ENCODE measurements around the gene SGCB.
"Not testable (repeated sequence)": the region's sequence is repeated elsewhere in the genome, so short reads cannot be mapped to it uniquely, and the experiment has no call there.

Gene SGCB, protein sequence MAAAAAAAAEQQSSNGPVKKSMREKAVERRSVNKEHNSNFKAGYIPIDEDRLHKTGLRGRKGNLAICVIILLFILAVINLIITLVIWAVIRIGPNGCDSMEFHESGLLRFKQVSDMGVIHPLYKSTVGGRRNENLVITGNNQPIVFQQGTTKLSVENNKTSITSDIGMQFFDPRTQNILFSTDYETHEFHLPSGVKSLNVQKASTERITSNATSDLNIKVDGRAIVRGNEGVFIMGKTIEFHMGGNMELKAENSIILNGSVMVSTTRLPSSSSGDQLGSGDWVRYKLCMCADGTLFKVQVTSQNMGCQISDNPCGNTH

GRCh38 chr4:52038103-52038912 is at the start of gene SGCB:
Gene SGCB (minus strand): TSS chr4:52038299. CDS start chr4:52038259, 40 bp downstream.
- peak; percentile 8 to 67 for DNase-seq

DNA sequence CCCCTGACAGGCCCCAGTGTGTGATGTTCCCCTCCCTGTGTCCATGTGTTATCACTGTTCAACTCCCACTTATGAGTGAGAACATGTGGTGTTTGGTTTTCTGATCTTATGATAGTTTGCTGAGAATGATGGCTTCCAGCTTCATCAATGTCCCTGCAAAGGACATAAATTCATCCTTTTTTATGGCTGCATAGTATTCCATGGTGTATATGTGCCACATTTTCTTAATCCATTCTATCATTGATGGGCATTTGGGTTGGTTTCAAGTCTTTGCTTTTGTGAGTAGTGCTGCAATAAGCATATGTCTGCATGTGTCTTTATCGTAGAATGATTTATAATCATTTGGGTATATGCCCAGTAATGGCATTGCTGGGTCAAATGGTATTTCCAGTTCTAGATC is 48.3 kb upstream of the SGCB start:
- not testable (repeated sequence) for DNase-seq

- no peak for DNase-seq
These were observed 43.1 kb upstream of the SGCB start for GRCh38 chr4:52081216-52081615.

GRCh38 chr4:52079659-52080058 is 41.6 kb upstream of the SGCB start:
- DNase-seq, result no peak

GRCh38 chr4:52076731-52077130 is 38.6 kb upstream of the SGCB start:
- no peak for DNase-seq

- DNase-seq, result no peak
These were observed 33.9 kb upstream of the SGCB start for GRCh38 chr4:52071791-52072546.

DNA sequence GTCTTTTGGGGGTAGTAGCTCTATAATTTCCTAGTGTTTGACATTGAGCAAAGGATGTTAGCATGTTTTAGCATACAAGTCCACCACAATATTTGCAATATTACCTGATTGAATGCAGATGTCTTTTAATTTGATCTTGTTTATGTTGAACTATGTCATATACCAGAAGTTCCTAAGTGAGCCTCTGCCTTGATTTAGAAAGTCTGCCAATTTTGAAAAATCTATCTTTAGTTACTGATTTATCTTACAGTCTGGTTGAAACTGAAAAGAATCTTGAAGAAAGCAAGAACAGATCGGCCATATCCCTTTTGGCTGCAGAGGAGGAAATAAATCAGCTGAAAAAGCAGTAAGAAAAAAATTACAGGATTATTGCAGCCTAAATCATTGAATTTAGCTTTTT is 31.5 kb upstream of the SGCB start:
- no peak for DNase-seq

DNA sequence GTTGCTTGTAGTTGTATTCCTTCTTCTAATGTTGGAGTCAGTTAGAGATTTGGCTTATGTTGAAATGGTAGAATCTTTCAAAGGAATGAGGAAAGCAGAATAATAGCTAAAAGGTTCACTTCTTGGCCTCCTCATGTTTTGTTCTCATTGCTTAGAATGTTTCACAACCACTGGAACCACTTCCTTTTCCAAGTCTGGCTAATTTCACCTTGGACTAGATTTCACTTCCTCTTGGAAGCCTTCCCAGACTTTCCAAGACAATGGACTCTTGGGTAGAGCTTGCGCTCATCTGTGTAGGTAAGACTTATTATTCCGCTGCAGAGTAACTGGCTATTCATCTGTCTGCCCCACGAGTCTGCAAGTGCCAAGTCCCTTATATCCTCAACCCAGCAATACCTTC is 21.3 kb upstream of the SGCB start:
- no peak for DNase-seq

DNA sequence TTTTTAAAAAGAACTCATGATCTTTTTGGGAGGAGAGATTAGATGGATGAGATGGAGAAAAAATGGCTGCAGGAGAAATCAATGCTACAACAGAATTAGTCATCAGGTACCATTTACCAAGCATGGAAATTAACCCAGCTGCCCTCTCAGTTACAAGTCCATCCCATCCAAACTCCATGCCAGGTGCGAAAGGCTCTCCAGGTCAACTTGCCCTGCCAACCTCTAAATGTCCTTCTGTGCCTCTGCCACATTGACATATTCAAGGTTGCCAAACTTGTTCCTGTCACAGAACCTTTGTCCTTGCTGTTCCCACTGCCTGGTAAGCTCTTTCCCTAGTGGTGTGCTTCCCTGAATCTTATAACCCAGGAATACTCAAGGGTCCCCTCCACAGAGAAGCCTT is 20.2 kb upstream of the SGCB start:
- DNase-seq, result no peak

DNA sequence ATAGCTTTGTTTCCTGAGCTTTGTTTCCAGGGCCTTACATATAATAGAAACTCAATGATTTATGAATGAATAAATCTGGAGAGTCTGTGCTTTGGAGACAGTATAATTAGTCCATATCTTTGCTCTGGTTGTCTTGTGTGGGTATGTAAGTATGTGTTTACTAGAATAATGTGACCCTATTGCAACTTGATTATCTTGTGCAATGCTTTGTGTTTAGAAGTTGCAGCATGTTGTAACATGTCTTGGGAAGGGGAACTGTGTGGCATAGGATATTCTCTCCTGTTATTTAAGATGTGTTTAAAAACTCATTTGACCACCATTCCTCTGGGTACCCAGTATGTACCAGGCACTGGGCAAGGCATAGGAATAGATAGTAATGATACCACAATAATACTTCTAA is 19.1 kb upstream of the SGCB start:
- no peak for DNase-seq

- DNase-seq, result no peak
These were observed 16.2 kb upstream of the SGCB start for GRCh38 chr4:52054254-52054653.

DNA sequence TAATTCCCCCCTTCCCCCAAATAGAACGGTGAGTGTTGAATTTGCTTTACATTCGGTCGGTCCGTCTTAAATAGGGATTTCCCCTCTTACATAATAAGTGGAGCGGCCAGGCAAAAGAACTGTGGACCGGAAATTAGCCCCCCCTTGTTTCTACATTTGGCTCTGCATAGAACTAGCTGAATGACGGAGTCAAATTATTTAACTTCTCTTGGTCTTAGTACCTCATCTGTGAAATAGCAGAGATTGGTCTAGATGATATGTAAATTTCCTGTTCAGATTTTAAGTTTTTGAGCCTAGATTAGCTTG is 14.3 kb upstream of the SGCB start:
- DNase-seq, result no peak

DNA sequence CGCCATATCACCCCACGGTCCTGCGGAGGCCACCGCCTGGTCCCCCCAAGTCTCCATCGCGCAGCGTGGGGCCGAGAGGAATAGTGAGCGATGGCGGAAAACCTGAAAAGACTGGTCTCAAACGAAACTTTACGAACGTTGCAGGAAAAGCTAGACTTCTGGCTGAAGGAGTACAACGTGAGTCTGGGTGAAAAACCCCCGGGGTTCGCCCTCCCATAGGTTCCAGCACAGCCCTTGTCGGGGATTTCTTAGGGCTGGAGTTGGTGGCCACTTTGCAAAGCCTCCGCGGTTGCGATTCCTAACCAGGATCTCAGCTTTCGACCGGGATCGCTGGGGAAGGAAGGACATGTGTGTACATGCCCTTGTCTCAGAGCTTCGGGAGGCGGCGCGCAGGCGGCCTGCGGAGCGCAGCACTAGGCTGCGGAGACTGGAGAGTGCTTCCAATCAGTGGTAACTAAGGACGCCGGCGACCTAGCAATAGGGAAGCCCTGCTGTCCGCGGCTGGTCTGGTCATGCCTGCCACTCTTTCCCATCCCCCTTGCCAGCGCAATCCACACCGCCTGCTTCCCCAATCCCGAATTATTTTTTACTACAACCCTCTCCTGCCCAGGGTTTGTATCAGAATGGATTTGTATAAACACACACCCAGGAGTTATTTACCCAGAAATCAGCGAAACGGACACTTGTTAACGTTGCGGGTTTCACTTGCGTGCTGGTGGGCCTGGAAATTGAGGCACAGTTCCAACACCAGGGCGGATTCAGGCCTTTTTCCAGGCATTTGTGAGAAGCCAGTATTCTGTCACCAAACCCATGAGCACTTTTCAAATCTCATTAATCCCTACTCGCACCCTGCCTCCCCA is 13.7 kb upstream of the SGCB start:
- DNase-seq, result peak; percentile 5 to 24

DNA sequence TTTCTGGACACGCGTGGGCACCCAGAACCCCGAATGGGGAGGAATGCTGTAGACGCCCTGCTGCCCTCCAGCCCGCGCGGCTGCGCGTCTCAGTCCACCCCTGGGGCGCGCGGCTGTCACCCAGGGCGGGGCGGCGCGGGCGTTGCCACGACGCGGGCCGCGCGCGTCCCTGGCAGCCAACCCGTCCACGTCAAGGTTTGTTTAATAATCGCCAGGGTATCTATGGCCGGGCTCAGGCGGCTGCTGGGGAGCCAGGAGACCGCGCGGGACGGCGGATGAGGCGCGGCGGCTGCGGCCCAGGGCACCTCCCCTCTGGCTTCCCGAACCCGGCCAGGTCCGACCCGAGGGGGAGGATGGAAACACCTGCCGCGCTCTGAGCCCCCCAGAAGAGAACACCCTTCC is 13.1 kb upstream of the SGCB start, which contains the start of gene SPATA18:
Gene SPATA18, plus strand, starts transcription at position 92 of the 402 bp plus-strand sequence. CDS start 401 bp downstream, outside the sequence.
- DNase-seq, result no peak

DNA sequence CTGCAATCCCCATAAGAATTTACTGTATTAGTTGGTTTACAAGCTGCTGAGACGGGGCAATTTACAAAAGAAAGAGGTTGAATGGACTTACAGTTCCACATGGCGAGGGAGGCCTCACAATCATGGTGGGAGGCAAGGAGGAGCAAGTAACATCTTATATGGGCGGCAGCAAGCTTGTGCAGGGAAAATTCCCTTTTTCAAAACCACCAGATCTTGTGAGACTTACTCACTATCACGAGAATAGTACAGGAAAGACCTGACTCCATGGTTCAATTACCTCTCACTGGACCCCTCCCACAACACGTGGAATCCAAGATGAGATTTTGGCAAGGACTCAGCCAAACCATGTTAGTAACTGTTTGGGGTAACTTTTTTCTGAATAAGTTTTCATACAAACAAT is 11.2 kb upstream of the SGCB start:
- no peak for DNase-seq

DNA sequence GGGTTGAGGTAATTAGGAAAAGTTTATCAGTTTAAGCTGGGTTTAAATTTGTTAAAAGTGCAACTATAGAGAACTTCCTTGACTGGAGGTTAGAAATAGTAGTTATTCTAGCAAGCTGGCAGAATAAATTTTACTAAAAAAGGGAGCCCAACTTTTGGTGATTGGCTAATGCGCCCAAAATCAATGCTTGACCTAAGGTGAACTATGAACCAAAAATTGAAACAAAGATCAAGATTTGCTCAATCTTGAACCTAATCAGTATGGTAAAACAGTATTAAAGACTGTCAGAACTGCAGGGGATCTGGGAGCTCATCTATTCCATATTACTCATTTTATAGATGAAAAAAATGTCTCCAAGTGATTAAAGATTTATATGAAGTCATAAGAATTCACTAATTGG is 6.9 kb upstream of the SGCB start:
- DNase-seq, result no peak

- no peak for DNase-seq
These were observed 403 bp downstream of the SGCB start for GRCh38 chr4:52037689-52038102.

DNA sequence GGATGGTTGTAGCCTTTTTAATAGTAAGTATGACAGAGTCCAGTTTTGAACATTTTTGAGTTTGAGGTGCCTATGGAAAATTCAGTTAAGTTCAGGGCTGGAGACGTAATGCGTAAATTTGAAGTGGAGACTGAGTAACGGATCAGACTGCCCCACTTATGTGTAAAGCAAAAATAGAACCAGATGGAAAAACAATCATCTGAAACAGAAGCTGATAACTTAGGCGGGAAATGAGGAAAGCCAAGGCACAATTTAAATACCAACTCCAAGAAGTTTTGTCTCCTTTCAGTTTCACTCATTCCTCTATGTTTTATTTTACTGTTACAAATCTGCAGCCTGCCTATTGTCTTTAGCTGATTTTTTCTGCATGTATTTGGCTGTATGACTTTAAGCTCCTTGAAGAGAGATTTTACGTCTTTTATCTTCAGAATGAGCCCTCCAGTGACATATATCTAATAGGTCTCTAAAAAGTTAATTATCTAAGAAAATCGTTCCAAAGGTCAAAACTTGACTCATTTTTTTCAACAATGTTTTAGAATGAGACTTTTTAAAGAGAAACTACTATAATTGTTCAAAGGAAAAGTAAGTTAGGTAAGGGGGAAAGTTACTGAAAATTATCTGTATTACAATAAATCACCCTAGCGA is 1.1 kb downstream of the SGCB start:
- DNase-seq, result no peak

- no peak for DNase-seq
These were observed 2.9 kb downstream of the SGCB start for GRCh38 chr4:52035190-52035589.

GRCh38 chr4:52032005-52032404 is 6.1 kb downstream of the SGCB start:
- DNase-seq, result no peak

DNA sequence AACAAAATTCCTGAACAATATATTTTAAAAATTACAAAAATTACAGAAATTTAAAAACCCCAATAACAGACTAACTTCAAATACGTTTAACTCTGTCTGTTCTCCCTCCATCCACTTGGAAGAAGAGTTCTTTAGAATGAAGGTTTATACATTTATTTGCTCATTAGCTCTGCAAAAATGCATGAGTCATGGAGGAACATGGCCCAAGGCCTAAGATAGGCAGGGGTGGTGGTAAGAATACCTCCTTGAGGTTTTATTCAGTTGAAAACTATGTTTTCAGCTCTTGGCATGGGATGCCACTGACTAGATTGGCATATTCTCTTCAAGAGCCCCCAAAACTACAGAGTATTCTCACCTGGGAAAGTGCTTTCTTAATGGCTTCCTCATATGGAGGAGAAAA is 9.1 kb downstream of the SGCB start:
- no peak for DNase-seq

All from NCI-H1930 (cell line).